ENCODE measurements around the gene GMDS.
A peak's percentile ranks its signal among the peaks of the same experiment; 100 is the strongest.

- TF ChIP-seq CTCF (conservative IDR thresholded peaks at IDR 0.05 in 1 of 2, IDR thresholded peaks at IDR 0.05 in 1 of 2; ENCODE audit: extremely low read depth in 1 of 2, insufficient read depth in 1 of 2, low read depth in 1 of 2, low read length in 2 of 2) (peak; percentile 48 to 51), EZH2 (IDR thresholded peaks at IDR 0.05; ENCODE audit: borderline replicate concordance, low read length) (no peak)
These were observed 452.4 kb downstream of the GMDS start for GRCh38 chr6:1792989-1793388.
